IPS DF 4.7 (cell line): ENCODE measurements around the gene LRRFIP1.

Experiments
- DNase-seq: peaks from one replicate; pipeline ENCODE4 v3.0.0-alpha.2; 2013; ENCODE audit warnings: low spot score; ENCODE audit errors: extremely low read depth

LRRFIP1 gene

GRCh38 chr2:237616734-237617586 lies 10.4 kb upstream of the LRRFIP1 start:
- no peak for DNase-seq

GRCh38 chr2:237617587-237617982 lies 9.8 kb upstream of the LRRFIP1 start:
- DNase-seq = no peak

DNA sequence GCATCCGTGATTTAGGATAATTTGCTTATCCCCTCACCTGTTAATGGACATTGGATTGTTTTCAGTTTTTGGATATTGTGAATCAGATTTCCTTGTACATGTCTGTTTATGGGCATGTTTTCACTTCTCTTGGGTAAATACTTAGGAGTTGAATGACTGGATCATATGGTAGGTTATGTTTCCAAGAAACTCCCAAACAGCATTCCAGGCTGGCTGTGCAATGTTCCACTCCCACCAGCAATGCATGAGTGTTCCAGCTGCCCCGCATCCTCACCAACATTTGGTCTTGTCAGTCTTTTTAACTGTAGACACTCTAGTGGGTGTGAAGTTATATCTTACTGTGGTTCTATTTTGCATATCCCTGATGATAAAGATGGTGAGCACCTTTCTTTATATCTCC lies 8.9 kb upstream of the LRRFIP1 start:
- no peak for DNase-seq

DNA sequence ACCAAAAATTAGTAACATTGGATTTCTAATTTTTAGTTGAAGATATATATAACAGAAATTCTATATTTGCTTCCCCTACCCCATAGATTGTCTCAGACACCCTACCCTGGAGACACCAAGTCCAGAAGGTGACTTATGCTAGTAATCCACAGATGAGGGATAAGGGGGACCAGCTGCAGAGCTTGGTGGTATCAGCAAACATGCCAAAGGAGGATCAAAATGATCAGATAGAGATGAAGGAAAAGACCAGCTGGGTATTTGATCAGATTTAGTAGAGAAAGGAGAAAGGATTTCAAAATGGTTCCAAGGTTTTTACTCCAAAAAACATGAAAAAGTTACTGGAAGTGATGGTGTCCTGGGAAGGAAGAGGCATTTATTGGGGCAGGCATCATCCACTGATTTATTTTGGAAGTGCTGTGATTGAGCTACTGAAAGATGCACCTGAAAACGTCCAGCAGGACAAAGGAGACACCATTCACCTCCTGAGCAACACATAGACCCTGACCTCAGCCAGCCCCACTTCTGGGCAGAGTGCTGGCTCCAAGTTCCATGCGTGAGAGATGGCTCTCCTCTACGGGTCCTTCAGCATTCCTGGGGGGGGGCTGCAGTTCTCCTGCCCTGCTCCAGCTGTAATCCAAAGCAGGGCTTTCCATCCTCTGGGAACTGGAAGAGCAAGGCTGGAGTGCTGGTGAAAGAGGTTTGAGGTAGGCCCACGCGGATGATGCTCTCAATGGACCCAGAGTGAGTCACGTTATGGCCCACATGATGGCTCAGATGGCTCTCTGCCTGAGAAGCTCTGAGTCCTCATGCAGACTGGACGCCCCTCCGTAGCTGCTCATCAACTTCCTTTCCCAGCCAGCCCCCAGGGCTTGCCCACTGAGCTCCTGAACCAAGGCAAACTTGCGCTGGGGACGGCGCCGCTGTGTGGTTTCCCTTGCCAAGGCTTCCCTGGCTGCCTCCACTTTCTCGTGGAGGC lies 3.7 kb upstream of the LRRFIP1 start:
- DNase-seq = no peak

- DNase-seq = no peak
Measured at GRCh38 chr2:237624565-237624964, 2.8 kb upstream of the LRRFIP1 start.

GRCh38 chr2:237625216-237625705 lies 2.1 kb upstream of the LRRFIP1 start:
- no peak for DNase-seq

GRCh38 chr2:237625777-237626176 lies 1.6 kb upstream of the LRRFIP1 start:
- DNase-seq = no peak

- no peak for DNase-seq
Measured at GRCh38 chr2:237626813-237627440, 460 bp upstream of the LRRFIP1 start.

GRCh38 chr2:237628247-237629187 lies 1.1 kb downstream of the LRRFIP1 start:
- no peak for DNase-seq

DNA sequence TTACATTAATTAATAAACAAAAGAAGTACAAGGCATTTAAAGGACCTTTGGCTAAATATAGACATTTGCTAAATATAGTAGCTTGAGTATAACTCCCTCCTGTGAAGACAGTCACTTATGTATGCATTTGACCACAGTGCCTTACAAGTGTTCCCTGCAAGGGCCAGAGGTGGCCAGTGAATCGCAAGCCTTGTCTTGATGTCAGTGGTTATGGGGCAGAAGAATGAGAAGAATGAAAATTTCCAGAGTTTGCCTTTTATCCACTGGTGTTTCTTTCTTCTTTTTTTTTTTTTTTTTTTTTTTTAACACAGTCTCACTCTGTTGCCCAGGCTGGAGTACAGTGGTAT lies 1.8 kb downstream of the LRRFIP1 start:
- DNase-seq = no peak

- no peak for DNase-seq
Measured at GRCh38 chr2:237629739-237630138, 2.4 kb downstream of the LRRFIP1 start.

GRCh38 chr2:237630216-237631000 lies 3.0 kb downstream of the LRRFIP1 start:
- no peak for DNase-seq

GRCh38 chr2:237631007-237631785 lies 3.8 kb downstream of the LRRFIP1 start:
- no peak for DNase-seq

GRCh38 chr2:237631801-237632585 lies 4.6 kb downstream of the LRRFIP1 start:
- DNase-seq = no peak

- no peak for DNase-seq
Measured at GRCh38 chr2:237633061-237633561, 5.7 kb downstream of the LRRFIP1 start.

- DNase-seq = no peak
Measured at GRCh38 chr2:237636578-237636977, 9.2 kb downstream of the LRRFIP1 start.

DNA sequence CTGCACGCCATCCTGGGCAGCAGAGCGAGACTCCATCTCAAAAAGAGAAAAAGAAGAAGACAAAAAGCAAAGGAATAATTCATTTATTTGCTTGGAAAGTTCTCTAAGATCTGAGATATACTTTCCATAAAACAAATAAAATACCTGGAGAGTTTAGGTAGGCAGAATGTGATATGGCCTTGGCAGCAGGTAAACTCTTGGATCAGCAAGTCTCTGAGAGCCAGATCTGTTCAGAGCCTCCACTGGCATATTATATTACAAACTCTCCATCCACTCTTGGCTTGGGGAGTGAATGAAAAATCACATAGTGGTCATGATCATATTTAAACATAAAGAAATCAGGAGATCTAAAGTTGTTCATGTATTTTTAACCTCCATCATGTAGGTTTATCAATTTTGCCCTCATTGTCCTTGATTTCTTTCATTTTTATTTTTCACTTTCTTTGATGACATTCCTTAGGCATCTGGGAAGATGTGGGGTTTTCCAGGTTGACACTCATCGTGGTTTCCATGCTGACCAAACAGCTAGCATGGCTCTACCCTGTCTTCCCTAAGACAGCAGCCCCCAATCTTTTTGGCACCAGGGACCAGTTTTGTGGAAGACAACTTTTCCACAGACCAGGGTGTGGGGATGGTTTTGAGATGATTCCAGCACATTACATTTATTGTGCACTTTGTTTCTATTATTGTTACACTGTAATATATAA lies 10.2 kb downstream of the LRRFIP1 start:
- no peak for DNase-seq
